ENCODE data around the gene GPBAR1. TPM values are rescaled to one million over a fixed set of nuclear protein-coding genes. Genes with fewer than 3 reads are reported as not detected.
A peak's percentile ranks its signal among the peaks of the same experiment; 100 is the strongest.

The GPBAR1 gene
- polyA plus RNA-seq, 1 donor, result 2.3 TPM

GRCh38 chr2:218286570-218287459, 26.0 kb downstream of the GPBAR1 start:
- peak; percentile 86 for DNase-seq (ENCODE audit: low read depth)

- no peak for DNase-seq (ENCODE audit: low read depth)
Observed at GRCh38 chr2:218289639-218290315, 29.0 kb downstream of the GPBAR1 start.

GRCh38 chr2:218290316-218291261, 29.8 kb downstream of the GPBAR1 start:
- no peak for DNase-seq (ENCODE audit: low read depth)

GRCh38 chr2:218291318-218292047, 30.7 kb downstream of the GPBAR1 start:
- DNase-seq (ENCODE audit: low read depth), result no peak

GRCh38 chr2:218292048-218293014, 31.5 kb downstream of the GPBAR1 start, which contains the start of gene TMBIM1:
Gene TMBIM1 (minus strand): TSS chr2:218292503. CDS start chr2:218282141, 10,362 bp downstream.
- DNase-seq (ENCODE audit: low read depth), result no peak

GRCh38 chr2:218293715-218294429, 33.1 kb downstream of the GPBAR1 start:
- no peak for DNase-seq (ENCODE audit: low read depth)

GRCh38 chr2:218294430-218295022, 33.7 kb downstream of the GPBAR1 start:
- DNase-seq (ENCODE audit: low read depth), result no peak

GRCh38 chr2:218295029-218295428, 34.2 kb downstream of the GPBAR1 start:
- no peak for DNase-seq (ENCODE audit: low read depth)

GRCh38 chr2:218296200-218296599, 35.4 kb downstream of the GPBAR1 start:
- no peak for DNase-seq (ENCODE audit: low read depth)

- no peak for DNase-seq (ENCODE audit: low read depth)
Observed at GRCh38 chr2:218296847-218297246, 36.0 kb downstream of the GPBAR1 start.

GRCh38 chr2:218298314-218298875, 37.6 kb downstream of the GPBAR1 start:
- no peak for DNase-seq (ENCODE audit: low read depth)

GRCh38 chr2:218300141-218300540, 39.3 kb downstream of the GPBAR1 start:
- no peak for DNase-seq (ENCODE audit: low read depth)

GRCh38 chr2:218301176-218301819, 40.5 kb downstream of the GPBAR1 start:
- DNase-seq (ENCODE audit: low read depth), result no peak

- no peak for DNase-seq (ENCODE audit: low read depth)
Observed at GRCh38 chr2:218305383-218305782, 44.6 kb downstream of the GPBAR1 start.

GRCh38 chr2:218306184-218306920, 45.5 kb downstream of the GPBAR1 start:
- no peak for DNase-seq (ENCODE audit: low read depth)

- no peak for DNase-seq (ENCODE audit: low read depth)
Observed at GRCh38 chr2:218307415-218308090, 46.7 kb downstream of the GPBAR1 start.

All from forelimb muscle (tissue), 1 donor.